Left lung (tissue), 8 donors: ENCODE measurements around the gene FAM168A. TPM values are rescaled to one million over a fixed set of nuclear protein-coding genes. Genes with fewer than 3 reads are reported as not detected.

Experiments used
- polyA plus RNA-seq, 6 donors: library from polyadenylated mRNA; unstranded; fragments of 120-200 nt; gene quantifications; one replicate each; pipeline ENCODE4 v1.2.1, GENCODE V29; 2013; ENCODE audit not compliant: insufficient read length in 6 of 6
- total RNA-seq, 2 donors: library from RNA; stranded (reverse); fragmentation: NEBNext Ultra II Directional; extraction: Animal tissue kit (Norgen Biotek cat#: 25700); gene quantifications; one replicate each; pipeline ENCODE4 v1.2.1, GENCODE V29; 2021
- donor health status: DM: no; HTN: yes; CAD: no.
- donor health status: DM: no; HTN: no; CAD: no.

The FAM168A gene
- total and polyA plus RNA-seq, 8 donors = 28.2 to 43.9 (median 41.6) TPM

Other genes starting within 250 kb of the FAM168A start
- gene RELT, start 221.7 kb downstream of the FAM168A start, total RNA-seq = 10 to 100 TPM; 11.7 to 30.7 TPM
- gene RELT, start 221.7 kb downstream of the FAM168A start, polyA plus RNA-seq = 1 to 10 TPM; 2.7 to 5.2 (median 3.3) TPM
- gene PLEKHB1, start 48.5 kb upstream of the FAM168A start, total RNA-seq = 10 to 100 TPM; 16.7 to 32.2 TPM
- gene PLEKHB1, start 48.5 kb upstream of the FAM168A start, polyA plus RNA-seq = 10 to 100 TPM in 5 of 6 donors, 1 to 10 TPM in 1; 8.8 to 37.9 (median 13.8) TPM
- gene RAB6A, start 163.0 kb upstream of the FAM168A start, total RNA-seq = 100 to 1,000 TPM; 146 to 150 TPM
- 100 to 1,000 TPM in 5 of 6 donors, 10 to 100 TPM in 1; 93.7 to 120 (median 109) TPM for gene RAB6A, start 163.0 kb upstream of the FAM168A start, polyA plus RNA-seq
- 10 to 100 TPM; 28.9 to 29.1 TPM for gene MRPL48, start 189.8 kb upstream of the FAM168A start, total RNA-seq
- gene MRPL48, start 189.8 kb upstream of the FAM168A start, polyA plus RNA-seq = 10 to 100 TPM; 44.7 to 56.8 (median 47.8) TPM